Stimulated activated CD4-positive, alpha-beta T cell treated with anti-CD3 and anti-CD28 coated beads, Interleukin-4, amount 100 ng/mL, for 48 hours (primary cell): Measurements from ENCODE around the gene C12orf60.

Source experiments
- DNase-seq, 2 donors: peaks; one replicate each; pipeline ENCODE4 v3.0.0-alpha.2; 2020; ENCODE audit warnings: low read depth in 2 of 2

C12orf60 gene

DNA sequence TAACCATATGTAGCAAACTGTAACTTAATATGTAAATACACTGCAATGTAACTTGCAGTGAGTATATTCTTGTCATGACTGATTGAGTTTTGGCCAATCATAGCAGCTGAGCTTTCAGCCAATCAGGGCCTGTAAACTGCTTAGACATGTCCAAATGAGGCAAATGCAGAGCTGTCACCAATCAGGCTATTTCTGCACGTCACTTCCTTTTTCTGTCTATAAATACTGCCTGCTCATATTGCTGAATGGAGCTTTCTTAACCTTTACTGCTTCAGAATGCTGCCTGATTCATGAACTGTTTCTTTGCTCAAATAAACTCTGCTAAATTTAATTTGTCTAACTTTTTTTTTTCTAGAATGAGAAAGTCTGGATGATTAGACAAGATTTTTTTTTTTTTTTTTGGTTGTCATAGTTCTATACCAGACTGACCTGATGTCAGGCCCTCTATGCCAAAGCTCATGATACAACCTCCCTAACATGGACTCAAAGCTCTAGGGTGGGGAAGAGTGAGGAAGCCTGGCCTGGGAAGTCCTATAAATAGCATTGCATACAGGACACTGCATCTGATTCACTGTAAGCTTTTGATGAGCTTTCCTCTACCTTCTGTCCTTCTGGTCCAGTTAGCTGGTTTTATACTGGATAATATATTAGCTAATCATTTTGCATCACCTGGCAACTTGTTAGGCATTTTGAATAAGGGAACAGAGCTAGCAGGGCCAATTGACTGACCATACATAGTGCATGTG lies 70.1 kb downstream of the C12orf60 start:
- no peak for DNase-seq
